ENCODE data around the gene TGFBR3L.
A peak's percentile ranks its signal among the peaks of the same experiment; 100 is the strongest.
"Not testable (repeated sequence)": the region's sequence is repeated elsewhere in the genome, so short reads cannot be mapped to it uniquely, and the experiment has no call there.

The TGFBR3L gene

DNA sequence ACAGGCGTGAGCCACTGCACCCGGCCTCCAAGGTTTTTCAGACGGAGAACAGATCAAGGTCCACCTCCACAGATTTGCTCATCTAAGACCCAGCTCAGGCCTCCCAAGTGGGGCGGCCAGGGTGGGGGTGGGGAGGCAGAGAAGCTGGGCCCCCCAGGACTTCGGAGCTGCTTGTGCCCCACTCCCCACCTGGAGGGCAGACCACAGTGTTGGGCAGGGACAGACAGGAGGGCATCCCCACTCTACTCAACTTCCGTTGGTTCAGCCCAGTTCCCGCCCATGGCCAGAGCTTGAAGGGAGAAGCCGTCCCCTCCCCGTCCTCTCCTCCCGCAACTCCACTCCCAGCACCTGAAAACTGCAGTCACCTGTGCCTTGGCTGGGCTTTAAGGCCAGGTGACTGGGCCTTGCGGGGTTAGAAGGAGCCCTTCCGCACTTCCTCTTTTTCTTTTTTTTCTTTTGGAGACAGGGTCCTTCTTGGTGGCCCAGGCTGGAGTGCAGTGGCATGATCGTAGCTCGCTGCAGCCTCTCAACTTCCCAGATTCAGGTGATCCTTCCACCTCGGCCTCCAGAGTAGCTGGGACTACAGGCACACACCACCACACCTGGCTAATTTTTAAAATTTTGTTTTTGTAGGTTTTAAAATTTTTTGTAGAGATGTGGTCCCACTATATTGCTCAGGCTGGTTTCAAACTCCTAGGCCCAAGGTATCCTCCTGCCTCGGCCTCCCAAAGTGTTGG lies 27.1 kb upstream of the TGFBR3L start:
- Histone ChIP-seq H3K4me1 (ENCODE audit: control insufficient read depth, insufficient read depth, low read length) (no peaks in the 10 kb centered on the region), H3K9ac (ENCODE audit: low read length) (no peak overlapping the region), H3K27ac (ENCODE audit: low read depth, low read length) (no peak overlapping the region), H3K27me3 (ENCODE audit: control insufficient read depth, insufficient read depth, low read length) (peaks cover 10% of the 10 kb centered on the region), H3K4me3 (ENCODE audit: low read length) (no peak overlapping the region), H3K36me3 (ENCODE audit: control insufficient read depth, insufficient read depth, low read length) (no peaks in the 10 kb centered on the region)

DNA sequence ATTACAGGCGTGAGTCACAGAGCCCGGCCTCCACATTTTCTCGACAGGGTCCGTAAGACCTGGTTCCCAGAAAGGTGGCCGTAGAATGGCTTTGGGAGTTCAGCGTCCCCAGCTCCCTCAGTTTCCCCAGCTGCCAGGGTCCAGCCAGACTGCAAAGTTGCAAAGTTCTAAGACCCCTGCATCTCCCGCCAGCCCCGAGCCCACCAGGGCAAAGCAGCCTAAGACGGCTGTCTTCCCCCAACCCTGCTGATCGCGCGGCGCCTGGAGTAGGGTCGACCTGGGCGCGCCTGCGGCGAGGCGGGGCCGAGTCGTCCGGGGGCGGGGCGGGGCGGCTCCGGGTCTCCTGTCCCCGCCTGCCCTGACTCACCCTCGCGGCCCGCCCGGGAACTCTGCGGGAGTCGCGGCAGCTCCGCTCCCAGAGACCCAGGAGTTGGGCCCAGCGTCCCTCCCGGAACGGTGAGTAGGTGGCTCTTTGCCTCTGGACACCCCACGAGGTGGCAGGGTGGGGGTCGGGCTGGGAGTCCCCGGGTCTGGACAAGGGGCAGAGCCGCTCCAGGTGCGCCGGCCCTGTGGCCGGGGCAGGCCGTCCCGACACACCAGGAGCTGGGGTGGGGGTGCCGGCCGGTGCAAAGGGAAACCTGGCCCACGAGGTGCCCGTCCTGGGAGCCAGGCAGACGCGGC lies 26.3 kb upstream of the TGFBR3L start, which contains the start of gene LRRC8E:
Gene LRRC8E (plus strand): TSS at position 366 of the 681 bp plus-strand sequence. CDS start 7,094 bp downstream, outside the sequence.
- Histone ChIP-seq H3K4me3 (ENCODE audit: low read length) (peak within 1 kb of the TSS; percentile 32), H3K36me3 (ENCODE audit: control insufficient read depth, insufficient read depth, low read length) (no peaks in the 10 kb centered on the region), H3K27me3 (ENCODE audit: control insufficient read depth, insufficient read depth, low read length) (peaks cover 10% of the 10 kb centered on the region), H3K4me1 (ENCODE audit: control insufficient read depth, insufficient read depth, low read length) (no peaks in the 10 kb centered on the region), H3K27ac (ENCODE audit: low read depth, low read length) (no peak within 1 kb of the TSS), H3K9ac (ENCODE audit: low read length) (no peak within 1 kb of the TSS)

DNA sequence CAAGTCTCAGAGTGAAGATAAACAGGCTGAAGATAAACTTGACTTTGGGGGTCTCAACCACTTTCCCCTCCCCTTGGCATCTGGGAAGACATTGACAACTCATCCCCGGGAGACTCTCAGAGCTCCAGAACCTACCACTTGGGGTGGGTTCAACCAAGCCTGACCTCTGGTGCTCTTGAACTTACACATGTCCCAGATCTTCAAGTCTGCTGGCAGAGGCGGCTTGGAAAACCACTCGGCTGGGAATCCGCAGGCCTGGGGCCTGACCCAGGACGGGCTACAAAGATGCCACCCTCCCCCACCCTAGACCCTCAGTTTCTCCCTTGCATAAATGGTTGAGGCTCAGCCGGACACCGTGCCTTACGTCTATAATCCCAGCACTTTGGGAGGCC lies 25.8 kb upstream of the TGFBR3L start:
- Histone ChIP-seq H3K27me3 (ENCODE audit: control insufficient read depth, insufficient read depth, low read length) (peaks cover 10% of the 10 kb centered on the region), H3K36me3 (ENCODE audit: control insufficient read depth, insufficient read depth, low read length) (no peaks in the 10 kb centered on the region), H3K4me3 (ENCODE audit: low read length) (peak overlapping the region; percentile 32), H3K27ac (ENCODE audit: low read depth, low read length) (no peak overlapping the region), H3K9ac (ENCODE audit: low read length) (no peak overlapping the region), H3K4me1 (ENCODE audit: control insufficient read depth, insufficient read depth, low read length) (no peaks in the 10 kb centered on the region)

DNA sequence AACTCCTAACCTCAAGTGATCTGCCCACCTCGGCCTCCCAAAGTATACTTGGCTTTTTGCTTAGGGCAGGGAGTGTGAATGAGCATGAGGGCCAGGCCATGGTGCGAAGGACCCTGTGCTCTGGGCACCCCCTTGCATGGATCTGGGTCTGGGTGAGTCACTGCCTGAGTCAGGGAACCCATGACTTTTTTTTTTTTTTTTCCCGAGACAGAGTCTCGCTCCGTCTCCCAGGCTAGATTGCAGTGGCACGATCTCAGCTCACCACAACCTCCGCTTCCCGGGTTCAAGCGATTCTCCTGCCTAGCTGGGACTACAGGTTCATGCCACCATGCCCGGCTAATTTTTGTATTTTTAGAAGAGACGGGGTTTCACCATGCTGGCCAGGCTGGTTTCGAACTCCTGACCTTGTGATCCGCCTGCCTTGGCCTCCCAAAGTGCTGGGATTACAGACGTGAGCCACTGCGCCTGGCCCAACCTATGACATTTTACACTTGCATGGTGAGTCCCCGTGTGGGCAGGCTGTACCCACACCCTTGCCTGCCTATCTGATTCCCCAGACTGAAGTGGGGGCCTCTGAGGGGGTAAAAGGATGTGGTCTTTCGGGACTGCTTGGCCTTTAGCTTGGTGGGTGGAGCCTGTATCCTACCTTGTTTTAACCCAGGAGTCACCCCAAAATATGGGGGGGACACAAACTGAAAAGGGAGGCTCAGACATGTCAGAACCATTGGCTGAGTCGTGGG lies 21.1 kb upstream of the TGFBR3L start:
- H3K4me1 ChIP-seq (ENCODE audit: control insufficient read depth, insufficient read depth, low read length); H3K4me3 ChIP-seq (ENCODE audit: low read length); H3K36me3 ChIP-seq (ENCODE audit: control insufficient read depth, insufficient read depth, low read length); H3K27ac ChIP-seq (ENCODE audit: low read depth, low read length); H3K27me3 ChIP-seq (ENCODE audit: control insufficient read depth, insufficient read depth, low read length); H3K9ac ChIP-seq (ENCODE audit: low read length): not testable (repeated sequence)

DNA sequence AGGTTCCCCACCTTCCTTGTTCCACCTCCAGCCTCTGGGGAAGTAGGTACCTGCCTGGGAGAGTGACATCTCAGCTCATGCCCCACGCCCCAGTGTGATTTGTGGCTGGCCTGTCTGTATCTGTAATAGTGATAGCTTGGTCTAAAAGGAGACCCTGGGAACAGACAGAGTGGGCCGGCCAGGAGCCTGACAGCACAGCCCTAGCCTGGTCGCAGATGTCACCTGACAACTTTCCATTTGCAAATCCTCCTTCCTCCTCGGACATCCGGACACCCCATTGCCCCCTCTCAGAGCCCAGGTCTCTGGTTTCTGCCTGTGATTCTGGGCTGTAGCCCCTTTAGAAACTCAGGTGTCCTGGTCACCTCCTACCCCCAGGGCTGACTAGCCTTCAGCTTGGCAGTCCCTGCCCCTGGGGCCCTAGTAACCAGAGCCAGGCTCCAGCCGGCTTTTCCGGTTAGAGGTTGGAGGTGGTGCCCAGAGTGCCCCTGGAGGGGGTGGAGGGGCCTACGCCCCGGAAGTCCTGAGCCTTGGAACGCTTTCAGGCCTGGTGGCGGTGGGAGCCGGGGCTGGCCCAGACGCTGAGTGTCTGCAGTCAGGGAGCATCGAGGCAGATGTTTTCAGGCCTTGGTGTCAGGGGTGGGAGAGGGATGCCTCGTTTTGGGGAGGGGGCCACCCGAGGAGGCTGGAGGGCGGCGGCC lies 19.9 kb upstream of the TGFBR3L start:
- no peaks in the 10 kb centered on the region for H3K27me3 ChIP-seq (ENCODE audit: control insufficient read depth, insufficient read depth, low read length)
- no peak overlapping the region for H3K27ac ChIP-seq (ENCODE audit: low read depth, low read length)
- H3K4me3 ChIP-seq (ENCODE audit: low read length), result no peak overlapping the region
- H3K36me3 ChIP-seq (ENCODE audit: control insufficient read depth, insufficient read depth, low read length), result no peaks in the 10 kb centered on the region
- no peaks in the 10 kb centered on the region for H3K4me1 ChIP-seq (ENCODE audit: control insufficient read depth, insufficient read depth, low read length)
- H3K9ac ChIP-seq (ENCODE audit: low read length), result no peak overlapping the region

DNA sequence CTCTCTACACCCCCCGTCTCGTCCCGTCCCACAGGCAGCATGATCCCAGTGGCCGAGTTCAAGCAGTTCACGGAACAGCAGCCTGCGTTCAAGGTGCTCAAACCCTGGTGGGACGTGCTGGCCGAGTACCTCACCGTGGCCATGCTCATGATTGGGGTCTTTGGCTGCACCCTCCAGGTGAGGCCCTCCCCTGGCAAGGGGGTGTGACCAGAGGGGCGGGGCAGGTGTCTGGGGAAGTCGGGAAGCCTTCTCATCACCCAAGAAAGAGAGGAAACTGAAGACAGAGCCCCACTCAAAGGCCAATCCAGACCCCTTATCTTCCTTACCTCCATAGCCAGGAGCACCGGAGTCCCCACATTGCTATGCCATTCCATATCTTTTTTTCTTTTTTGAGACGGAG lies 19.1 kb upstream of the TGFBR3L start:
- H3K36me3 ChIP-seq (ENCODE audit: control insufficient read depth, insufficient read depth, low read length), result no peaks in the 10 kb centered on the region
- no peaks in the 10 kb centered on the region for H3K4me1 ChIP-seq (ENCODE audit: control insufficient read depth, insufficient read depth, low read length)
- H3K9ac ChIP-seq (ENCODE audit: low read length), result no peak overlapping the region
- H3K27ac ChIP-seq (ENCODE audit: low read depth, low read length), result no peak overlapping the region
- H3K27me3 ChIP-seq (ENCODE audit: control insufficient read depth, insufficient read depth, low read length), result no peaks in the 10 kb centered on the region
- no peak overlapping the region for H3K4me3 ChIP-seq (ENCODE audit: low read length)

DNA sequence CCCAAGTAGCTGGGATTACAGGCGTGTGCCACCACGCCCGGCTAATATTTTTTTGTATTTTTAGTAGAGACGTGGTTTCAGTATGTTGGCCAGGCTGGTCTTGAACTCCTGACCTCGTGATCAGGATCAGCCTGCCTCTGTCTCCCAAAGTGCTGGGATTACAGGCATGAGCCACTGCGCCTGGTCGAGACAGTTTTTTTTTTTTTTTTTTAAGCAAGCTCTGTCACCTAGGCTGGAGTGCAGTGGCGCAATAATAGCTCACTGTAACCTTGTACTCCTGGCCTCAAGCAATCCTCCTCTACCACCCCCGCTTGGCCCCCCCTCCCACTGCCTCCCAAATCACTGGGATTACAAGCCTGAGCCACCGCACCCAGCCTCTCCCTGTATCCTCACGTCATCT lies 17.3 kb upstream of the TGFBR3L start:
- Histone ChIP-seq H3K4me3 (ENCODE audit: low read length) (no peak overlapping the region), H3K27me3 (ENCODE audit: control insufficient read depth, insufficient read depth, low read length) (no peaks in the 10 kb centered on the region), H3K36me3 (ENCODE audit: control insufficient read depth, insufficient read depth, low read length) (no peaks in the 10 kb centered on the region), H3K27ac (ENCODE audit: low read depth, low read length) (no peak overlapping the region), H3K4me1 (ENCODE audit: control insufficient read depth, insufficient read depth, low read length) (no peaks in the 10 kb centered on the region), H3K9ac (ENCODE audit: low read length) (no peak overlapping the region)

DNA sequence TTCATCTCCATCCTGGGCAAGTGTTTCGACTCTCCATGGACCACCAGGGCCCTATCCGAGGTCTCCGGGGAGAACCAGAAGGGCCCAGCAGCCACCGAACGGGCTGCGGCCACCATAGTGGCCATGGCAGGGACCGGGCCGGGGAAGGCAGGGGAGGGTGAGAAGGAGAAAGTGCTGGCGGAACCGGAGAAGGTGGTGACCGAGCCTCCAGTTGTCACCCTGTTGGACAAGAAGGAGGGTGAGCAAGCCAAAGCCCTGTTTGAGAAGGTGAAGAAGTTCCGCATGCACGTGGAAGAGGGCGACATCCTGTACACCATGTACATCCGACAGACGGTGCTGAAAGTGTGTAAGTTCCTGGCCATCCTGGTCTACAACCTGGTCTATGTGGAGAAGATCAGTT lies 15.7 kb upstream of the TGFBR3L start:
- Histone ChIP-seq H3K36me3 (ENCODE audit: control insufficient read depth, insufficient read depth, low read length) (no peaks in the 10 kb centered on the region), H3K27ac (ENCODE audit: low read depth, low read length) (no peak overlapping the region), H3K4me1 (ENCODE audit: control insufficient read depth, insufficient read depth, low read length) (peaks cover 6% of the 10 kb centered on the region), H3K4me3 (ENCODE audit: low read length) (no peak overlapping the region), H3K27me3 (ENCODE audit: control insufficient read depth, insufficient read depth, low read length) (no peaks in the 10 kb centered on the region), H3K9ac (ENCODE audit: low read length) (no peak overlapping the region)

DNA sequence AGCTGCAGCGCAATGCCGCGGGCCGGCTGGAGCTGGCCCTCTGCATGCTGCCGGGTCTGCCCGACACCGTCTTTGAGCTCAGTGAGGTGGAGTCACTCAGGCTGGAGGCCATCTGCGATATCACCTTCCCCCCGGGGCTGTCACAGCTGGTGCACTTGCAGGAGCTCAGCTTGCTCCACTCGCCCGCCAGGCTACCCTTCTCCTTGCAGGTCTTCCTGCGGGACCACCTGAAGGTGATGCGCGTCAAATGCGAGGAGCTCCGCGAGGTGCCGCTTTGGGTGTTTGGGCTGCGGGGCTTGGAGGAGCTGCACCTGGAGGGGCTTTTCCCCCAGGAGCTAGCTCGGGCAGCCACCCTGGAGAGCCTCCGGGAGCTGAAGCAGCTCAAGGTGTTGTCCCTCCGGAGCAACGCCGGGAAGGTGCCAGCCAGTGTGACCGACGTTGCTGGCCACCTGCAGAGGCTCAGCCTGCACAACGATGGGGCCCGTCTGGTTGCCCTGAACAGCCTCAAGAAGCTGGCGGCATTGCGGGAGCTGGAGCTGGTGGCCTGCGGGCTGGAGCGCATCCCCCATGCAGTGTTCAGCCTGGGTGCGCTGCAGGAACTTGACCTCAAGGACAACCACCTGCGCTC lies 14.8 kb upstream of the TGFBR3L start:
- H3K4me1 ChIP-seq (ENCODE audit: control insufficient read depth, insufficient read depth, low read length), result peaks cover 11% of the 10 kb centered on the region
- no peak overlapping the region for H3K4me3 ChIP-seq (ENCODE audit: low read length)
- H3K27me3 ChIP-seq (ENCODE audit: control insufficient read depth, insufficient read depth, low read length), result no peaks in the 10 kb centered on the region
- no peak overlapping the region for H3K27ac ChIP-seq (ENCODE audit: low read depth, low read length)
- no peaks in the 10 kb centered on the region for H3K36me3 ChIP-seq (ENCODE audit: control insufficient read depth, insufficient read depth, low read length)
- H3K9ac ChIP-seq (ENCODE audit: low read length), result no peak overlapping the region

DNA sequence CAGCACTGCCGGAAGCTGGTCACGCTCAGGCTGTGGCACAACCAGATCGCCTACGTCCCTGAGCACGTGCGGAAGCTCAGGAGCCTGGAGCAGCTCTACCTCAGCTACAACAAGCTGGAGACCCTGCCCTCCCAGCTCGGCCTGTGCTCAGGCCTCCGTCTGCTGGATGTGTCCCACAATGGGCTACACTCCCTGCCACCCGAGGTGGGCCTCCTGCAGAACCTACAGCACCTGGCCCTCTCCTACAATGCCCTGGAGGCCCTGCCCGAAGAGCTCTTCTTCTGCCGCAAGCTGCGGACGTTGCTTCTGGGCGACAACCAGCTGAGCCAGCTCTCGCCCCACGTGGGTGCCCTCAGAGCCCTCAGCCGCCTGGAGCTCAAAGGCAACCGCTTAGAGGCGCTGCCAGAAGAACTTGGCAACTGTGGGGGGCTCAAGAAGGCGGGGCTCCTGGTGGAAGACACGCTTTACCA lies 14.2 kb upstream of the TGFBR3L start:
- H3K9ac ChIP-seq (ENCODE audit: low read length), result no peak overlapping the region
- no peaks in the 10 kb centered on the region for H3K27me3 ChIP-seq (ENCODE audit: control insufficient read depth, insufficient read depth, low read length)
- H3K4me1 ChIP-seq (ENCODE audit: control insufficient read depth, insufficient read depth, low read length), result peaks cover 16% of the 10 kb centered on the region
- no peak overlapping the region for H3K27ac ChIP-seq (ENCODE audit: low read depth, low read length)
- no peak overlapping the region for H3K4me3 ChIP-seq (ENCODE audit: low read length)
- no peaks in the 10 kb centered on the region for H3K36me3 ChIP-seq (ENCODE audit: control insufficient read depth, insufficient read depth, low read length)

DNA sequence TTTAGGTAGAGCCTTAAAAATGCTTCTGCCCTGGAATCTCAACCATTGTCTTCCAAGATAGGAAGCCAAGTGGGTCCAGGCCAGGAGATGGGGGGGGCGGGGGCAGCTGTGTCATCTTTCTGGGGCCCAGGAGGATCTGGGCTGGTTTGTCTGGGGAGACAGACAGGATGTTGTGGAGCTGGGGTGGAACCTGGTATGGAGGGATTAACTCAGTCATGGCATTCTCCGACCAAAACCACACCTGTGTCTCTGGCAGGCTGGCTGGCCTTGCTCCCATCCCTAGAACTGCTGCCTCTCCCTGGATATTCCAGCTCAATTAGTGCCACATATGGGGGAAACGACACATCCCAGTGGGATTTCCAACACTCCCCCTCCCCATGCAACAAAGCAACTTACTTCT lies 13.7 kb upstream of the TGFBR3L start:
- Histone ChIP-seq H3K27me3 (ENCODE audit: control insufficient read depth, insufficient read depth, low read length) (no peaks in the 10 kb centered on the region), H3K27ac (ENCODE audit: low read depth, low read length) (no peak overlapping the region), H3K4me3 (ENCODE audit: low read length) (no peak overlapping the region), H3K4me1 (ENCODE audit: control insufficient read depth, insufficient read depth, low read length) (peaks cover 16% of the 10 kb centered on the region), H3K36me3 (ENCODE audit: control insufficient read depth, insufficient read depth, low read length) (no peaks in the 10 kb centered on the region), H3K9ac (ENCODE audit: low read length) (no peak overlapping the region)

DNA sequence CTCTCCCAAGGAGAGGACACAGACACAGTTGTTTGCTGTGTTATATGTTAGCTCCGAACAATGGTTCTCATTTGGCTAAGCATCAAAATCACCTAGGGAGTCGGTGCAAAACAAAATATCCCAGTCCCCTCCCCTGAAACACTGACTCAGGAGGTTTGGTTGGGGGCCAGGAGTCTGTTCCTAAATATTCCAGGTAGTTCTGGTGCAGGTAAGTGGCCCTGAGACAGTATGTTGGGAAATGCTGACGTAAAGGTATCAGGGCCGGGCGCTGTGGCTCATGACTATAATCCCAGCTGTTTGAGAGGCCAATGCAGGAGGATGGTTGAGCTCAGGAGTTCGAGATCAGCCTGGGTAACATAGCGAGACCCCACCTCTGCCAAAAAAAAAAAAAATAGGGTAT lies 13.3 kb upstream of the TGFBR3L start:
- peaks cover 16% of the 10 kb centered on the region for H3K4me1 ChIP-seq (ENCODE audit: control insufficient read depth, insufficient read depth, low read length)
- no peaks in the 10 kb centered on the region for H3K36me3 ChIP-seq (ENCODE audit: control insufficient read depth, insufficient read depth, low read length)
- no peak overlapping the region for H3K9ac ChIP-seq (ENCODE audit: low read length)
- no peak overlapping the region for H3K4me3 ChIP-seq (ENCODE audit: low read length)
- H3K27me3 ChIP-seq (ENCODE audit: control insufficient read depth, insufficient read depth, low read length), result no peaks in the 10 kb centered on the region
- no peak overlapping the region for H3K27ac ChIP-seq (ENCODE audit: low read depth, low read length)
